ENCODE data around the gene MYO1B. TPM values are rescaled to one million over a fixed set of nuclear protein-coding genes. Genes with fewer than 3 reads are reported as not detected.
A peak's percentile ranks its signal among the peaks of the same experiment; 100 is the strongest.

Gene MYO1B
- polyA plus RNA-seq, 1 donor = 82.6 TPM

GRCh38 chr2:191263050-191263449, 17.8 kb downstream of the MYO1B start:
- DNase-seq = no peak

- no peak for DNase-seq
These were observed 19.5 kb downstream of the MYO1B start for GRCh38 chr2:191264647-191265081.

- DNase-seq = peak; percentile 47
These were observed 20.3 kb downstream of the MYO1B start for GRCh38 chr2:191265311-191266170.

DNA sequence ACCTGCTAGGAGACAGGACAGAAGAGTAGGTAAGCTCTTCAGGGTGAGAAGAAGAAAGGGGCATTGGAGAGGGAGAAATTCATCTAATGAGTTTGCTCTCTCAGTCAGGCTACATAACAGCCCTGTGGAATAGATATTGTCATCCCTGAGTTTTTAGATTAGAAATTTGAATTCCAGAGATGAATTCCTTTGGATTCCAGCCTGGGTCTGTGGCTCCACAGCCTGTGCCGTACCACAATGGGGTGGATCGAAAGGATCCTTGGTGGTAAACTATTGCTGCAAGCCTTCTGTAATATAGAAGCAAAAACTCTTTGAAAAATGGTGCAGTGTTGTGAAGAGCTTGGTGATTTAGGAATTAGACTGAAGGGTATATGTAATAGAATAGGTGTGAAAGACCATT, 21.0 kb downstream of the MYO1B start:
- DNase-seq = no peak

- DNase-seq = no peak
These were observed 23.4 kb downstream of the MYO1B start for GRCh38 chr2:191268596-191268995.

GRCh38 chr2:191270306-191271161, 25.3 kb downstream of the MYO1B start:
- DNase-seq = no peak

DNA sequence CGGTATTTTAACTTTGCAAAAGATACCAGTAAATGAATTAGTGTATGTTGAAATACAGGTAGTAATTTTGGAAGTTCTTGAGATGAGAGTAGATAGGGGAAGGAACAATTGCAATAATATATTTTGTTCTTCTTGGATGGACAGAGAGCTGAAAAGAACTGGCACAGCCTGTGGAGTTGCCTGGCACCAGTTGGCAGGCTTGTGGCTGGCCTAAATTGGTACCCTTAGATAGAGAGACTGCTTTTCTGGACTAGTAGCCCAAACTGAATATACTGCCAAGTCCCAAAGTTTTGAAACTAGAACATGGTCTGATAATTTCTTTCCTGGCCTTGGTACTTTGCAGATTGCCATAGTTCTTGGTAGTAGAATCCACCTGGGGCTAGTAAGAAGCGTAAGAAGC, 26.9 kb downstream of the MYO1B start:
- no peak for DNase-seq

DNA sequence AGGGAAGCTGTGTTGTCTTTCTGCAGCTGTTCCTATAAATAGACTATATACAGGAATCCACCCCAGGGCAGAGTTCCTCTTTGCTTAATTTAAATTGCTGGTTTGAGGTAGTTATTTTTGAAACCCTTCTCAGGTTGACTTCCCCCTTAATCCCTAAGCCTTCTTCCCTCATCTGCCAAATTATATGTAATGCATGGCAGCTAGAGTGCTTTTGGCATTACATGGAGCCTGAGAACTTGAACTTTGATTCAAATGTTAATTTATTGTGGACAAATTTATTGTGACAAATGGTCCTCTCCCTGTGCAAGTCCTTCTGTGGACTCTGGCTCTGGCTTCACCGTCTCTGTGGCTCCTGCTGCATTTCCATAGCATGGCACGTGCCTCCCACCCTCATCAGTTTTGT, 29.2 kb downstream of the MYO1B start:
- DNase-seq = no peak

GRCh38 chr2:191276792-191277465, 31.7 kb downstream of the MYO1B start:
- no peak for DNase-seq

DNA sequence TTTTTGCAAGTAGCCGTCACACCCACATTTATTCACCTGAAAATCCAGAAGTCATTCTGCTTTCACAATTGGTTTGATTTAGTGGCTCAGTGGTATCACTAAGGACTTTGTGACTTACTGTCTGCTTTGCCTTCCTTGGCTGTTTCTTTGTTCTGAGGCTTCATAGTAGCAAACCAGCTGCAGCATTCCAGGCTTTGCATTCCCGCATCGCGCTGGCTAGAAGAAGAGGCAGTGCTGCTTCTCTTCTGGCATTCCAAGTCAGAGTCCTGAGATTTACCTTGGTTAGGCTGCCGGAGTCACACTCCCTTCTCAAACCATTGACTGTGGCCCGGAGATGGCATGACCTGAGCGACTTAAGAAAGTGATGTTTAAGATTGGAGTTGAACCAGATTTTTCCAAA, 35.1 kb downstream of the MYO1B start:
- no peak for DNase-seq

DNA sequence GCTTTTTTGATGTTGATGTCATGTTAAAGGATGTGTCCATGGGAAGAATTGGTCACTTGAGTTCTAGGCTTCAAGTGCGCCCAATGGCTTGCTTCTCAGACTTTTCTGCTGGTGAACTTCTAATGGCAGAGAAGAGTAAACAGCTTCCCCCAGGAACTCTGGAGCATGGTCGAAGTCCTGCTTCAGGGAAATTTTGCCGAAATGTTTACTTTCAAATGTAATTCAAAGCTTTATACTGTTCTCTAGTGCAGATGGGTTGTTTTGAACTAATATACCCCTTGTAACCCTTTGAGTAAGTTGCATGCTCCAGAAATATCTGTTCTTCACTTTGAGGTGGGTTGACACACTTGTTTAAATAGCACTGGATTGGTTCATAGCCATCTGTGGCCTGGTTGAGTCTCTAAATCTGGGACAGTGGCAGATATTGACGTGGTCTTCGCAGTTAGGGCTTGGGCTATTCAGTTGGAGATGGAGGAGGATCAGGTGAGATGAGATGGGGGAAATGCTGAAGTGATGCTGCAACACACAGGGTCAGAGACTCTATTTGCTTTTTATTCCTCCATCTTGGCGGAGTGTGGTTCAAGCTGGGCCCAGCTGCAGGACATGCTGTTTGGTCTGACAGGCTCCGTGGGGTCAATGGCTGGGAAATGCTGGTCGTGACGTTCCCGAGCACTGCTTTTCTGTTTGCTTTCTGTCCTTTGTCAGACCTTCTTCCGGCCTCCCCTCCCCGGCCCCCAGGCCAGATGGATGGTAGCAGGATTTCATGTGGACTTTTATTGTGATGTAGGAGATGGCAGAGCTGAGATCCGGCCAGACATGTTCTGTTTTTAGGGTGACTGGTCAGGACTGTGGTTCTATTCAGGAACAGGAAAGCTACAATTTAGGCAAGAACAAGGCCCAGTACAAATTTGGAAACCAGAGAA, 35.9 kb downstream of the MYO1B start:
- DNase-seq = no peak

DNA sequence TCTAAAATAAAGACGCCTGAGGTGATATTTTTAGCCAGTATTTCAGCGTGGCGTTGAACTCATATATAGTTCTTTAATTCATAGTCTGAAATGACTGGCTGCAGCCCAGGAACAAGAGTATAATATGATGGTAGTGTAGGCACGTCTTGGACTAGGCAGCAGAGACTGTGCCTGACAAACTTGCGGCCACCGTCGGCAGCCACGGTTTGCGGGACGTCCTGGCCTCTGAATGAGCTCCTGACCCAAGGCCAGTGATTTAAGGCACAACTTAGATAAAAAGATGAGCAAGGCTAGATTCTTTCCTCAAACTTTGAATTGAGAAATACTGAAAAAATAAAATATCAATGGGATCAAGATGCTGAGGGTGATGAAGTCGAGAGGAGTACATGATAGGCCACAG, 40.0 kb downstream of the MYO1B start:
- DNase-seq = no peak

- DNase-seq = no peak
These were observed 42.6 kb downstream of the MYO1B start for GRCh38 chr2:191287820-191288219.

- no peak for DNase-seq
These were observed 43.8 kb downstream of the MYO1B start for GRCh38 chr2:191289049-191289448.

DNA sequence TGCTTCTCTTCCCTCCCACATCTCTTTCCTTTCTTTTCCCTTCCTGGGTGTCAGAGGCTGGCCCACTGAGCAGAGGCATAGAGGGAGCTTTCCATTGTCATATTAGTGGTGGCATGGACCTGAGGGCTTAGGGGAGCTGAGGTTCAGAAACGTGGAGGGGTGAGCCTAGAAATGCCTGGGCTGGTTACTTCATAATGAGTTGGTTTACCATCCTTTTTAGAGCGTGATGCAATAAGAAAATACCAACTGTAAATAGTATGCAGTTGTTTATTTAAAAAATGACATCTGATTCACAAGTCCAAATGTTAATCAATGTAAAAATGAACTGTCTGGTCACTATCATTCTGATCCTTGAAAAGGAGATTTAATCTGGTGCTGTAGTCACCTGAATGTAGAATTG, 46.3 kb downstream of the MYO1B start:
- no peak for DNase-seq

DNA sequence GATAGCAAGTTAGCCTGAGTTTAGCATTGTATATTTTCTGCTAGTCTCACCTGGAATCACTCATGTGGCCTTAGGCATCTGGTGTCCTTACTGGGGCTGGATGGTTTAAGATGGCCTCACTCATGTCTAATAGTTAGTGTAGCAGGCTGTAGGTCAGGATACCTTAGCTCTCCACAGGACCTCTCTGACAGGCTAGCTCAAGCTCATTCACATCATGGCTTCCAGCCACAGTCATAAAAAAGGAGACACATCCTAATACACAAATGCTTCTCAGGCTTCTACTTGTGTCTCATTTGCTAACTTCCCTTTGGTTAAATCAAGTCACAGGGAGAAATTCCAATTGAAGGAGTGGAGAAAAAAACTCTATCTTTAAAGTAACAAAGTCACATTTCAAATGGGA, 47.7 kb downstream of the MYO1B start:
- DNase-seq = no peak

- DNase-seq = no peak
These were observed 49.9 kb downstream of the MYO1B start for GRCh38 chr2:191295088-191295487.

DNA sequence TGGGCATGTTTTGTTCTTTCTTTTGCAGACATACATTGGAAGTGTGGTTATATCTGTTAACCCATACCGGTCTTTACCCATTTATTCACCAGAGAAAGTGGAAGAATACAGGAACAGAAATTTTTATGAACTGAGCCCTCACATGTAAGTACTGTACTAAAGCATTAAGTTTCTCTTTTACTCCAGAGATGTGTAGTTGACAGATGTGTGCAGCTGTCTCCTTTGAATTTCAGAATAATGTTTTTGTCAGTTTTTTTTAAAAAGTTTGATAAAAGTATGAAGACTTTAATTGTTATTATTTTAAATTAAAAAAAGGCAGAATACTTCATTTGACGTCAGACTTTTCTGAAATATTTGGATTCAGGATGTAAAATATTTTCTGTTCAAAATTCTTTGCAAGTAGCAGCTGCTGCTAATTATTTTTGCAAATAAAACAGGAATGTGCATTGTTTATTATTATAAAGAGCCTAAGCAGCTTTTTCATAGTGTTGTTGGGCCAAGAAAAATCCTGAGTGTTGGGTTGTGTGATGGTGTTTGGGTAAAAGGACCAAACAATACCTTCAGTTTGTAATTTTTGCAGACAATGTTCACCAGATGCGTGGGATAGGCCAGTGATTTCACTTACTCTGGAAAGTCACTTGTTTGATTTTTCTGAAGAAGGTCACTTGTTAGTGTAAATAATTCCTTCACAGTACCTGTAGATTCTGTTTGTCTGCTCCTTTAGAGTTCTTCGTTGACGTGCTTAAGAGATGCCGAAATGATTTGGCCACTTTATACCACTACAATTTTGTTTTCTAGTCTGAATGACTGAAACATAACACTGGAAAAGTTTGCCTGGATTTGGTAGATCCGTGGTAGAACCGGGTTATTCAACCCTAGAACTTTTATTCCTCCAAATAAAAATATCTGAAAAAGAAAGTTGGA, 51.1 kb downstream of the MYO1B start:
- no peak for DNase-seq

GRCh38 chr2:191297033-191297432, 51.8 kb downstream of the MYO1B start:
- no peak for DNase-seq

GRCh38 chr2:191298306-191298705, 53.1 kb downstream of the MYO1B start:
- no peak for DNase-seq

GRCh38 chr2:191299010-191299409, 53.8 kb downstream of the MYO1B start:
- DNase-seq = no peak

All from hindlimb muscle (tissue), 1 donor.